ENCODE measurements around the gene BNIP5.

Gene BNIP5

DNA sequence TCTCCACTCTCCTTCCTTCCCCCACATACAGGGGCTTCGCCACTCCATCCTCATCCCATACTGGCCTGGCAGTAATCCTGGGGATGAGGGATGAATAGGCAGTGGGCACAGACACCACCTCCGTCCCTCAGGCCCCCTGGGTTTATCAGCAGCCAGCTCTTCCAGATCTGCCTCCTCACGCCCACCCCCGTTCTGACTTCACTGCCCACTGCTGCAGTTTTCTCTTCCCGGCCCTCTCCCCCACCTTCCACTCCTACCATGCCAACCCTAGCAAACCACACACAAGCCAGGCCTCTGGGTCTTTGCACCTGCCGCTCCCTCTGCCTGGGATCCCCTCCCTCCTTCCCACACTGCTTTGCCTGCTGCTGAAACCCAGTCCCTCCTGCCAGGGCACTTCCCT lies 44.5 kb downstream of the BNIP5 start:
- H3K36me3 ChIP-seq (ENCODE audit: control insufficient read depth, insufficient read depth, low read length) = no peaks in the 10 kb centered on the region
- H3K27ac ChIP-seq (ENCODE audit: low read depth, low read length, severe bottlenecking) = no peak overlapping the region
- H3K9me3 ChIP-seq (ENCODE audit: control insufficient read depth, low read length) = no peaks in the 10 kb centered on the region
- H3K4me3 ChIP-seq (ENCODE audit: extremely low read depth, insufficient read depth, low read length, poor library complexity, severe bottlenecking) = no peak overlapping the region
- 77 to 86% methylated on average over 4 to 5 of the region's 6 CpGs for WGBS, 2 experiments (ENCODE audit: insufficient coverage in 2 of 2)
- peaks cover 7% of the 10 kb centered on the region for H3K4me1 ChIP-seq (ENCODE audit: control insufficient read depth, insufficient read depth, low read length, poor library complexity, severe bottlenecking)

DNA sequence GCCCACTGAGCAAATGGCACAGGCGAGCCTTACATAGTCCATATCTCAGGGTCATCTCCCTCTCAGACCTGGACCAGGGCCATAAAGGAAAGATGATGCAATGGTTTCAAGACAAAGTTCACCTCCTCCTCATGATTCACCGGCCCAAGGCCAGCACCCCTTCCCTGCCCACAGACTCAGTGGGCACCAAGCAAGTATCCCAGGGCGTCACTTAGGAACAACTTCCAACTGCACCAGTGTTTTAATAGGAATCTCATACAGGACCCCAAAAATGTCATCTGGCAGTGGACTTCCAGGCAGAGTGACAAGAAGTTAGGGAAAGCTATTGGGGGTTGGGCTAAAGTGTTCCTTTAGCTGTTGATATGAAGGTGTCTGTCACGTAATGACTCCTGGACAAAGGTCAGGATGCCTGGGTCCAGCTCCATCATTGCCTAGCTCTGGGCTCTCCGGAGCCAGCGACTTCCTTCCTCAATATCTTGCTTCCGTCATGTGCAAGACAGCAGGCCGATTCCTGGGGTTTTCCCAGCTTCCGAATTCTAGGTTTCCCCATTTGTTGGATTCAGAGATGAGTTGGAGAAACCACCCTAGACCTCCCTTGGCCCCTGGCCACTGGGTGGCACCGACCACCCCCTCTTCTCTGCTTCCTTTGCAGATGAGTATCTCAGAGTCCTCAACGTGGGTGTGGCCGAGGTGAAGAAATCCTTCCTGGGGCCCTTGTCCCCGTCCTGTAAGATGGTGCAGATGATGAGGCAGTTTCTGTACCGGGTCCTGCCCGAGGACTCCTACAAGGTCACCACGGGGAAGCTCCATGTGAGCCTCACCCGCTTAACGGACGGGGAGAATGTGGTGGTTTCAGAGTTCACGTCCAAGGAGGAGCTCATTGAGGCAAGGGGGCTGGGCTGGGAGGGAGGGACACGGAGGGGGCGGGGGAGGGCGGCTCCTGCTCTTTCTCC lies 45.7 kb downstream of the BNIP5 start:
- 86 to 93% methylated on average over 7 to 15 of the region's 23 CpGs for WGBS, 2 experiments (ENCODE audit: insufficient coverage in 2 of 2)
- Histone ChIP-seq H3K36me3 (ENCODE audit: control insufficient read depth, insufficient read depth, low read length) (no peaks in the 10 kb centered on the region), H3K4me3 (ENCODE audit: extremely low read depth, insufficient read depth, low read length, poor library complexity, severe bottlenecking) (no peak overlapping the region), H3K4me1 (ENCODE audit: control insufficient read depth, insufficient read depth, low read length, poor library complexity, severe bottlenecking) (peaks cover 10% of the 10 kb centered on the region), H3K9me3 (ENCODE audit: control insufficient read depth, low read length) (no peaks in the 10 kb centered on the region), H3K27ac (ENCODE audit: low read depth, low read length, severe bottlenecking) (no peak overlapping the region)

DNA sequence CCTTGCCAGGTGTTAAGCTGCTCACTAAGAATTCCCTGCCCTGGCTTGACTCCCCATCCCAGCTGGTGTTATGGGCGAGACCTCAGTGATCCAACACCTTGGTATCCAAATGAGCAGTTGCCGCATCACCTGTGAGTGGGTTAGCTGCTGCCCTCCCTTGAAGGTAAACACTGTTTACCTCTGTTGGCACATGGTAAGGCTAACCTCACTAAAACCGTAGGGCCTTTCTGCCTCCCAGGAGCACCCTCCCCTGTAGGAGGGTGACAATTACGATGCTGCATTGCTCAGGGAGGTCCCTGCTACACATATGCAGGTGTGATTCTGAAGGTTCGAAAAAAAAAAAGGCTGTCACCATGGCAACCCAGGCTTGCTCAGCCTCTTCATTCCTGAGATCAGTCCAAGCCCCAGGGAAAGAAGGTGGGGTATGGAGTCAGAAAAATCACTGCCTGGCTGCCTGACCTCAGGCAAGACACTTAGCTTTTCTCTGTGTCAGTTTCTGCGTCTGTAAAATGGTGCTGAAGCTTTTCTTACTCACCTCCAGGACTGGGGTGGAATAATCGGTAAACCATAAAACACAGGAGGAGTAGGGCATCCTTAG lies 47.3 kb downstream of the BNIP5 start:
- H3K27ac ChIP-seq (ENCODE audit: low read depth, low read length, severe bottlenecking) = no peak overlapping the region
- 77 to 78% methylated on average over 6 of the region's 7 CpGs for WGBS, 2 experiments (ENCODE audit: insufficient coverage in 2 of 2)
- H3K36me3 ChIP-seq (ENCODE audit: control insufficient read depth, insufficient read depth, low read length) = no peaks in the 10 kb centered on the region
- no peak overlapping the region for H3K4me3 ChIP-seq (ENCODE audit: extremely low read depth, insufficient read depth, low read length, poor library complexity, severe bottlenecking)
- no peaks in the 10 kb centered on the region for H3K9me3 ChIP-seq (ENCODE audit: control insufficient read depth, low read length)
- peaks cover 10% of the 10 kb centered on the region for H3K4me1 ChIP-seq (ENCODE audit: control insufficient read depth, insufficient read depth, low read length, poor library complexity, severe bottlenecking)

DNA sequence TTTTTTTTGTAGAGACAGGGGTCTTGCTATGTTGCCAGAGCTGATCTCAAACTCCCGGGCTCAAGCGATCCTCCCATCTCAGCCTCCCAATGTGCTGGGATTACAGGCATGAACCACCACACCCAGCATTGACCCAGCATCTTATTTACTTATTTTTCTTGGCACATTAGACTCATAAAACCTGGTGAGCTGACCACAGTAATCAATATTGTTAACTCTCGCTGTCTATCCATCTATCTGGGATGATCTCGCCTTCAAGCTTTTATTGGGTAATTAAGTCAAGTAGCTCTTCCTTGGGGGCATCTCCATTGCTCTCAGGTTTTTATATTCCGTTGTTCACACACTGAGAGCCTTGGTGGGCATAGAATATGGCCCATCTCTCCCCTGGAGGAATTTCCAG lies 49.8 kb downstream of the BNIP5 start:
- 86 to 88% methylated on average over 4 to 5 of the region's 5 CpGs for WGBS, 2 experiments (ENCODE audit: insufficient coverage in 2 of 2)
- H3K9me3 ChIP-seq (ENCODE audit: control insufficient read depth, low read length) = no peaks in the 10 kb centered on the region
- no peak overlapping the region for H3K27ac ChIP-seq (ENCODE audit: low read depth, low read length, severe bottlenecking)

DNA sequence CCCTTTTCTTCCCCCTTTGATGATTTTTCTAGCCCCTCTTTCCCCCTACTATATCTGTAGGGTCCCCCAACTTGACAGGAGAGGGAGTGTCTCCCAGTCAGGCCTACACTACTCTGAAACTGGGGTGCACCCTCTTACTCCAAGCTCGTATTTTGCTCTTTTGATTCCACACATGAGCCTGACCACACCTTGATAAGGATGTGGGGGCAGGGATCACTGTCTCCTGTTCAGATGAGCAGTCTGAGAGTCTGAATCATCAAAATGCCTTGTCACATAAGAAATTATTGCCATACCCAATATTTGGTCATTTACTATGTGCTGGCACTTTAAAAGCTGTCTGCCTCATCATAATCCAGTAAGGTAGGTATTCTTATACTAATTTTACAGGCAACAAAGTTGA lies 50.9 kb downstream of the BNIP5 start:
- no peak overlapping the region for H3K4me3 ChIP-seq (ENCODE audit: extremely low read depth, insufficient read depth, low read length, poor library complexity, severe bottlenecking)

More for the DNA sequence above, 49.8 kb downstream of the BNIP5 start:
- Histone ChIP-seq H3K4me1 (ENCODE audit: control insufficient read depth, insufficient read depth, low read length, poor library complexity, severe bottlenecking) (peaks cover 10% of the 10 kb centered on the region), H3K36me3 (ENCODE audit: control insufficient read depth, insufficient read depth, low read length) (no peaks in the 10 kb centered on the region), H3K4me3 (ENCODE audit: extremely low read depth, insufficient read depth, low read length, poor library complexity, severe bottlenecking) (no peak overlapping the region)

DNA sequence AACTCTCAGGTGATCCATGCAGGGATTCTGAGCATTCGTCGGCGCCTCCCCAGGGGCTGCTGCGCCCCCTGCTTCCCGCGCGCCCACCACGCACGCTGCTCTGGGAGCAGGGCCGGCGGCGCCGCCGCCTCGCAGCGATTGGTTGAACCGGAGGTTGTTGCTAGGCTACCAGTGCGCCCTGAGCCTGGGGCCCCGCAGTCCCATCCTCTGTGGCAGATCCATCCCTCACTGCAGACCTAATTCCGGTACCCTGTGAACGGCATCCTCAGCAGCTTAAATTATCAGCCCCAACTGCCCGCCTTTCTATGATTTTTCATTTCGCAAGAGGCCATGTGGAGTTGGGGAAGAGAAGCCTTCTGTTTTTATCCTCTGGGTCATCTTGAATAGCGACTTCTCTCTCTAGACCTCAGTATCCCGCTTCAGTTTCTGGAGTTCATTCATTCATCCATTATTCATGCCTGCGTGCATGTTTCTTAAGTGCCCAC lies 51.5 kb downstream of the BNIP5 start:
- Histone ChIP-seq H3K9me3 (ENCODE audit: control insufficient read depth, low read length) (no peaks in the 10 kb centered on the region), H3K4me1 (ENCODE audit: control insufficient read depth, insufficient read depth, low read length, poor library complexity, severe bottlenecking) (peaks cover 10% of the 10 kb centered on the region), H3K36me3 (ENCODE audit: control insufficient read depth, insufficient read depth, low read length) (no peaks in the 10 kb centered on the region), H3K4me3 (ENCODE audit: extremely low read depth, insufficient read depth, low read length, poor library complexity, severe bottlenecking) (no peak overlapping the region), H3K27ac (ENCODE audit: low read depth, low read length, severe bottlenecking) (no peak overlapping the region)
- WGBS, 2 experiments (ENCODE audit: insufficient coverage in 2 of 2) = 4 to 25% methylated on average over 21 to 24 of the region's 26 CpGs

More for the DNA sequence above, 50.9 kb downstream of the BNIP5 start:
- Histone ChIP-seq H3K4me1 (ENCODE audit: control insufficient read depth, insufficient read depth, low read length, poor library complexity, severe bottlenecking) (peaks cover 10% of the 10 kb centered on the region), H3K9me3 (ENCODE audit: control insufficient read depth, low read length) (no peaks in the 10 kb centered on the region), H3K36me3 (ENCODE audit: control insufficient read depth, insufficient read depth, low read length) (no peaks in the 10 kb centered on the region), H3K27ac (ENCODE audit: low read depth, low read length, severe bottlenecking) (no peak overlapping the region)
- 88% methylated on average over 1 of the region's 1 CpG; no CpG with 5 or more reads in 1 of the 2 experiments for WGBS, 2 experiments (ENCODE audit: insufficient coverage in 2 of 2)

DNA sequence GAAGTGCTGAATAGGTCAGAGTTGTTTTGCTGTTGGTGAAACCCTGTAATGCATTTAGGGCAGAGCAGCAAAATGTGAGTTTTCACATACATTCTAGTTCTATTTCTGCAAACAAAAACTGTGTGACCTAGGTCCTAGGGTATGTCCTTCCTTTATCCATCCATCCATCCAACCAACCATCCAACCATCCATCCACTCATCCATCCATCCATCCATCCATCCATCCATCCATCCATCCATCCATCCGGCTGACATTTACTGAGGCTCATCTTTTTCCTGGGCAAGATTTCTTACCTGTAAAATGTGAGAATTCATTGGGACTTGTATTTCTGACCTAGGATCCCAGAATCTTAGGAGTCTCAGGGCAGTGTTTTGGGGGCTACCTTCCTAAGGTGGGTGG lies 52.3 kb downstream of the BNIP5 start:
- no peak overlapping the region for H3K4me3 ChIP-seq (ENCODE audit: extremely low read depth, insufficient read depth, low read length, poor library complexity, severe bottlenecking)
- H3K4me1 ChIP-seq (ENCODE audit: control insufficient read depth, insufficient read depth, low read length, poor library complexity, severe bottlenecking) = peaks cover 10% of the 10 kb centered on the region
- no peaks in the 10 kb centered on the region for H3K9me3 ChIP-seq (ENCODE audit: control insufficient read depth, low read length)
- H3K27ac ChIP-seq (ENCODE audit: low read depth, low read length, severe bottlenecking) = no peak overlapping the region
- no peaks in the 10 kb centered on the region for H3K36me3 ChIP-seq (ENCODE audit: control insufficient read depth, insufficient read depth, low read length)
- no CpG with 5 or more reads among the region's 1 CpG for WGBS, 2 experiments (ENCODE audit: insufficient coverage in 2 of 2)

DNA sequence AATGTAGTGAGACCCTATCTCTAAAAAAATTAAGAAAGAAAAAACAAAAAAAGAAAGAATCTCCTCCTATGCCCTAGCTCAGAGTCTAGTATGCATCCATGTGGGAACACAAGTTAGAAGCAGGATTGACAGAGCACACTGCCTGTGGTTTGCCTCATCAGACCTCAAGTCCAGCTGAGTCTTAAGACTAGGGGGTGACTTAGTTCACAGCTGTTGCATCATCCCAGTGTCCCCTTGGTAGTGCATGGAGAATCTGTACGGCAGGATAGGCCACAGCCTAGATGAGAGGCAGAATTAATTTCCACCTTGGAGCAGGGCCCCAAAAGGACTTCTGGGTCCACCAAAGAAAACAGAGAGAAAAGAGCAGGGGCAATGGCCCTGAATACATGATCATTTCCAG lies 53.1 kb downstream of the BNIP5 start:
- no peaks in the 10 kb centered on the region for H3K36me3 ChIP-seq (ENCODE audit: control insufficient read depth, insufficient read depth, low read length)
- H3K27ac ChIP-seq (ENCODE audit: low read depth, low read length, severe bottlenecking) = no peak overlapping the region
- no peaks in the 10 kb centered on the region for H3K9me3 ChIP-seq (ENCODE audit: control insufficient read depth, low read length)
- no peak overlapping the region for H3K4me3 ChIP-seq (ENCODE audit: extremely low read depth, insufficient read depth, low read length, poor library complexity, severe bottlenecking)
- peaks cover 10% of the 10 kb centered on the region for H3K4me1 ChIP-seq (ENCODE audit: control insufficient read depth, insufficient read depth, low read length, poor library complexity, severe bottlenecking)
- 88 to 100% methylated on average over 1 of the region's 1 CpG for WGBS, 2 experiments (ENCODE audit: insufficient coverage in 2 of 2)

DNA sequence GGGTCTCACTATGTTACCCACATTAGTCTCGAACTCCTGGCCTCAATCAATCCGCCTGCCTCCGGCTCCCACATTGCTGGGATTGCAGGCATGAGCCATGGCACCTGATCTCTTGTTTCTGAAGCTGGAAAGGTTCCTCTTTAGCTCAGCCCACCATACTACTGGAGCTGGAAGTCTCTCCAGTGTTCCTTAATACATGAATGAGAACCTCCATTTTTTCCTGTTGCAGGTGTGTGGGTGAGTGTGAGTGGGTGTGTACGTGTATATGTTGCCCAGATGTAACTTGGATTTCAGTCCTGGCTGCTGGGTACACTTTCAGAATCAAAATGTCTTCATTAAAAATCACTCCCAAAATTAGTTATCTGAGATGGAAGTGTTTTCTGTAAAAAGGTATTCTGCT lies 55.7 kb downstream of the BNIP5 start:
- 86 to 88% methylated on average over 3 of the region's 4 CpGs for WGBS, 2 experiments (ENCODE audit: insufficient coverage in 2 of 2)
- Histone ChIP-seq H3K4me3 (ENCODE audit: extremely low read depth, insufficient read depth, low read length, poor library complexity, severe bottlenecking) (no peak overlapping the region), H3K27ac (ENCODE audit: low read depth, low read length, severe bottlenecking) (no peak overlapping the region), H3K4me1 (ENCODE audit: control insufficient read depth, insufficient read depth, low read length, poor library complexity, severe bottlenecking) (no peaks in the 10 kb centered on the region), H3K9me3 (ENCODE audit: control insufficient read depth, low read length) (no peaks in the 10 kb centered on the region), H3K36me3 (ENCODE audit: control insufficient read depth, insufficient read depth, low read length) (no peaks in the 10 kb centered on the region)

DNA sequence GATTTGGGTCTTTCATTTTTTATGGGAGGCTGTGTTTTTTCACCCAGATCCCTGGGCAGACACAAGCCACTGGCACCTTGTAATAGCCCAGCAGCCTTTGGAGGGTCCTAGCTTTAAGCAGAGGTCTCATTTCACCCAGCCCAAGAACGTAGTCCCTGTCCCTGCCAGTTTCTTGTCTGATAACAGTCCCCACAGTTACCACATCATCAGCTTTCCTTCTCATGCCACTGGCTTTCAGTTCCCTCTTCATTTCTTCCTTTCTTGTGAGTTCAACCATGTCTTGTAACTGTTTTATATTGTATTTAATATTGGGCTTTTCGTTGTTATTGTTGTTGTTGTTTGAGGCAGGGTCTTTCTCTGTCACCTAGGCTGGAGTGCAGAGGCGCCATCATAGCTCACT lies 56.2 kb downstream of the BNIP5 start:
- Histone ChIP-seq H3K36me3 (ENCODE audit: control insufficient read depth, insufficient read depth, low read length) (no peaks in the 10 kb centered on the region), H3K27ac (ENCODE audit: low read depth, low read length, severe bottlenecking) (no peak overlapping the region), H3K4me1 (ENCODE audit: control insufficient read depth, insufficient read depth, low read length, poor library complexity, severe bottlenecking) (no peaks in the 10 kb centered on the region), H3K4me3 (ENCODE audit: extremely low read depth, insufficient read depth, low read length, poor library complexity, severe bottlenecking) (no peak overlapping the region), H3K9me3 (ENCODE audit: control insufficient read depth, low read length) (no peaks in the 10 kb centered on the region)
- 80 to 88% methylated on average over 2 of the region's 3 CpGs for WGBS, 2 experiments (ENCODE audit: insufficient coverage in 2 of 2)

Measured in mesodermal cell (in vitro differentiated cells).